Activated CD4-positive, alpha-beta T cell treated with anti-CD3 and anti-CD28 coated beads, Interleukin-2, amount 50 U/mL, for 48 hours (primary cell): ENCODE measurements around the gene ZEB2.

Experiments
- DNase-seq, 2 experiments: peaks; one replicate each; pipeline ENCODE4 v3.0.0-alpha.2; 2020

Gene ZEB2

GRCh38 chr2:144346229-144346628 is 173.7 kb downstream of the ZEB2 start:
- no peak for DNase-seq

GRCh38 chr2:144343145-144343544 is 176.8 kb downstream of the ZEB2 start:
- DNase-seq: no peak

- DNase-seq: no peak
Measured at GRCh38 chr2:144341538-144341937, 178.4 kb downstream of the ZEB2 start.

- no peak for DNase-seq
Measured at GRCh38 chr2:144339048-144339447, 180.9 kb downstream of the ZEB2 start.

- no peak for DNase-seq
Measured at GRCh38 chr2:144334551-144334950, 185.4 kb downstream of the ZEB2 start.
